NT2/D1 (cell line): Measurements from ENCODE around the gene XKR7.

Source experiments
- SUZ12 ChIP-seq: IDR thresholded peaks from 2 replicates; pipeline ENCODE4 v1.6.1; 2011; ENCODE audit not compliant: insufficient read length, insufficient read depth; ENCODE audit errors: extremely low read depth
- YY1 ChIP-seq: IDR thresholded peaks from 2 replicates; pipeline ENCODE4 v1.6.1; 2011; ENCODE audit not compliant: insufficient read length, insufficient read depth

- TF ChIP-seq YY1 = no peak
- no peak for TF ChIP-seq SUZ12
These were observed 42.3 kb upstream of the XKR7 start for GRCh38 chr20:31925631-31926030.
